Suprapubic skin (tissue), 4 donors: ENCODE data around the gene ADAMTS2.

ENCODE experiments used
- CTCF ChIP-seq, 2 donors: fragments of 200-600 bp in 1 of 2; fragments of 450-650 bp in 1 of 2; sonication (generic) in 1 of 2; IDR thresholded peaks; one replicate each; pipeline ENCODE4 v1.5.1; 2016 to 2019; ENCODE audit warnings: antibody characterized with exemption in 2 of 2, mild to moderate bottlenecking in 1 of 2, moderate library complexity in 1 of 2
- POLR2A ChIP-seq, 2 donors: fragments of 450-650 bp; IDR thresholded peaks; one replicate each; pipeline ENCODE4 v1.6.1; 2017; ENCODE audit warnings: antibody characterized with exemption in 2 of 2, mild to moderate bottlenecking in 2 of 2, moderate library complexity in 2 of 2
- POLR2AphosphoS5 ChIP-seq, 3 donors: sonication (generic); formaldehyde crosslinking; IDR thresholded peaks; one replicate each; pipeline ENCODE4 v1.6.1; 2017; ENCODE audit warnings: antibody characterized with exemption in 3 of 3

- no peak for TF ChIP-seq POLR2A (IDR thresholded peaks at IDR 0.05)
- no peak for TF ChIP-seq CTCF (IDR thresholded peaks at IDR 0.05)
- no peak for TF ChIP-seq POLR2AphosphoS5 (IDR thresholded peaks at IDR 0.05)
Measured at GRCh38 chr5:179378116-179378440, 32.8 kb upstream of the ADAMTS2 start.
